BJ (cell line): ENCODE data around the gene MED16. TPM values are rescaled to one million over a fixed set of nuclear protein-coding genes. Genes with fewer than 3 reads are reported as not detected.
"Not testable (repeated sequence)": the region's sequence is repeated elsewhere in the genome, so short reads cannot be mapped to it uniquely, and the experiment has no call there.

Experiments used
- CTCF ChIA-PET: fragments of 350-600 bp; formaldehyde crosslinking; extraction: SDS; loops from one replicate; lab custom pipeline; 2021; ENCODE audit warnings: antibody characterized with exemption, inconsistent platforms; lab: Yijun Ruan, JAX
- POLR2A ChIA-PET: fragments of 300-600 bp; sonication (Branson Sonifier 250); formaldehyde crosslinking; extraction: SDS; loops from one replicate; lab custom pipeline; 2021; ENCODE audit warnings: antibody characterized with exemption; lab: Charles Lee
- DNase-seq: peaks from one replicate; pipeline ENCODE4 v3.0.0-alpha.2; 2011; ENCODE audit warnings: low read depth
- H3K27me3 ChIP-seq: 2 replicates; pipeline ENCODE4 v1.6.0; 2011; ENCODE audit warnings: low read length; ENCODE audit not compliant: control insufficient read depth, insufficient read depth
- H3K36me3 ChIP-seq: 2 replicates; pipeline ENCODE4 v1.5.1; 2011; ENCODE audit warnings: low read length; ENCODE audit not compliant: control insufficient read depth, insufficient read depth
- H3K4me3 ChIP-seq: 2 replicates; pipeline ENCODE4 v1.5.1; 2011; ENCODE audit warnings: low read depth, mild to moderate bottlenecking, control low read depth, low read length
- CTCF ChIP-seq: IDR thresholded peaks from 2 replicates; pipeline ENCODE4 v1.5.1; 2011; ENCODE audit warnings: low read depth, mild to moderate bottlenecking, control low read depth, inconsistent platforms, low read length, moderate library complexity; ENCODE audit not compliant: insufficient read depth
- polyA plus RNA-seq: library from polyadenylated mRNA; depleted of rRNA; stranded (reverse); fragments of >200 nt; gene quantifications from 2 replicates; pipeline ENCODE4 v1.2.3, GENCODE V29; 2011

MED16 gene
- polyA plus RNA-seq, 1 experiment, result 39.8 TPM

GRCh38 chr19:858284-858683 is 34.7 kb downstream of the MED16 start:
- CTCF ChIA-PET, result interaction anchor here (0.6 to 1.5 kb wide), 5 partner anchors 9 to 143 kb away, joined by 3 to 4 read pairs (median 3); no protein-coding TSS in a partner anchor
- POLR2A ChIA-PET, result no interaction called here

GRCh38 chr19:855566-856120 is 37.3 kb downstream of the MED16 start:
- POLR2A ChIA-PET, result no interaction called here
- CTCF ChIA-PET, result interaction anchor here (0.6 to 1.9 kb wide), 11 partner anchors 10 to 337 kb away, joined by 3 to 12 read pairs (median 3); partner anchors contain the start of genes PRTN3, RNF126 and WDR18

More at GRCh38 chr19:858284-858683, 34.7 kb downstream of the MED16 start:
- no peaks in the 10 kb centered on the region for H3K36me3 ChIP-seq
- no peak overlapping the region for H3K4me3 ChIP-seq
- no peak for DNase-seq
- no peaks in the 10 kb centered on the region for H3K27me3 ChIP-seq
- no peak for TF ChIP-seq CTCF

DNA sequence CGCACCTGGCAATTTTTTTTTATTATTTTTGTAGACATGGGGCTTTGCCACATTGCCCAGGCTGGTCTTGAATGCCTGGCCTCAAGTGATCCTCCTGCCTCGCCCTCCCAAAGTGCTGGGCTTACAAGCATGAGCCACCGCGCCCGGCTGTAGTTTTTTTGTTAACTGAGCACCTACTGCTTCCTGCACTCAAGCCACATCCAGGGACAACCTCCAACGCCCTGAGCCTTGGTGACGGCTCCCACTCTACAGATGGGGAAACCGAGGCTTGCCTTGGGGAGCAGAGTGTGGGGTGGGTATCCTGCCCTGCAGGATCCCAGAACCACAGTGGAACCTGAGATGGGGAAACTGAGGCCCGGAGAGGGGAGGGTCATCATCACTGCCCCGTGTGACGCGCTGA is 37.8 kb downstream of the MED16 start:
- no peak overlapping the region for H3K4me3 ChIP-seq
- DNase-seq, result no peak
- no peak for TF ChIP-seq CTCF
- ChIA-PET POLR2A (no interaction called here), CTCF (interaction anchor here (0.6 to 1.8 kb wide), 3 partner anchors 12 to 86 kb away, joined by 3 to 7 read pairs (median 3); no protein-coding TSS in a partner anchor)
- no peaks in the 10 kb centered on the region for H3K27me3 ChIP-seq
- H3K36me3 ChIP-seq, result no peaks in the 10 kb centered on the region

More at GRCh38 chr19:855566-856120, 37.3 kb downstream of the MED16 start:
- TF ChIP-seq CTCF, result no peak
- Histone ChIP-seq H3K36me3 (no peaks in the 10 kb centered on the region), H3K27me3 (no peaks in the 10 kb centered on the region), H3K4me3 (no peak overlapping the region)
- DNase-seq, result no peak

- CTCF ChIA-PET, result no interaction called here
- no peak overlapping the region for H3K4me3 ChIP-seq
- TF ChIP-seq CTCF, result no peak
- POLR2A ChIA-PET, result interaction anchor here (0.6 kb wide), 1 partner anchor 43 kb away, joined by 3 read pairs; no protein-coding TSS in a partner anchor
- no peaks in the 10 kb centered on the region for H3K36me3 ChIP-seq
- no peaks in the 10 kb centered on the region for H3K27me3 ChIP-seq
- no peak for DNase-seq
Observed at GRCh38 chr19:854549-854948, 38.4 kb downstream of the MED16 start.

DNA sequence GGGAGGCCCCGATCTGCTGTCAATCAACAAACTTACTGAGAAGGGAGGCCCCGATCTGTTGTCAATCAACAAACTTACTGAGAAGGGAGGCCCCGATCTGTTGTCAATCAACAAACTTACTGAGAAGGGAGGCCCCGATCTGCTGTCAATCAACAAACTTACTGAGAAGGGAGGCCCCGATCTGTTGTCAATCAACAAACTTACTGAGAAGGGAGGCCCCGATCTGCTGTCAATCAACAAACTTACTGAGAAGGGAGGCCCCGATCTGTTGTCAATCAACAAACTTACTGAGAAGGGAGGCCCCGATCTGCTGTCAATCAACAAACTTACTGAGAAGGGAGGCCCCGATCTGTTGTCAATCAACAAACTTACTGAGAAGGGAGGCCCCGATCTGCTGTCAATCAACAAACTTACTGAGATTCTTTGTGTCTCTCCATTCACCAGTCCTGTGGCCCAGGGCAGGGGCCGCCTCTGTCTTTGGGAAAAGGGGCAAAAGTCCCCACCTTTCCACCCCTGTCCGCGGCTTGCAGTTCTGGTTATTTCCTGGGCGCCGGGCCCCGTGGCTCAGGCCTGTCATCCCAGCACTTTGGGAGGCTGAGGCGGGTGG is 39.3 kb downstream of the MED16 start:
- H3K4me3 ChIP-seq, H3K27me3 ChIP-seq, POLR2A ChIA-PET, H3K36me3 ChIP-seq, DNase-seq, CTCF ChIA-PET: not testable (repeated sequence)
